ENCODE measurements around the gene LPAR6.

LPAR6 gene

GRCh38 chr13:48369988-48370387 is 42.9 kb downstream of the LPAR6 start:
- no peak for DNase-seq (ENCODE audit: low read depth in 2 of 2)

All from stimulated activated CD4-positive, alpha-beta T cell treated with anti-CD3 and anti-CD28 coated beads, Interleukin-12 subunit alpha, Interleukin-12 subunit beta, amount 100 ng/mL, for 24 hours (primary cell).